Psoas muscle (tissue), 8 donors: ENCODE measurements around the gene LYPD8. TPM values are rescaled to one million over a fixed set of nuclear protein-coding genes. Genes with fewer than 3 reads are reported as not detected.
"Not testable (repeated sequence)": the region's sequence is repeated elsewhere in the genome, so short reads cannot be mapped to it uniquely, and the experiment has no call there.

Experiments used
- ATAC-seq, 4 donors: fragments of 200-7000 bp; cut with Tn5 transposase; one replicate each; pipeline ENCODE4 v1.9.1; 2020; ENCODE audit warnings: moderate library complexity in 3 of 4, mild to moderate bottlenecking in 2 of 4
- DNase-seq, 2 donors: peaks; one replicate each; pipeline ENCODE4 v3.0.0-alpha.2; 2020
- H3K27ac ChIP-seq: fragments of 200-600 bp; one replicate; pipeline ENCODE4 v1.8.0; 2022
- H3K27me3 ChIP-seq, 3 donors: fragments of 200-600 bp in 1 of 3; one replicate each; pipeline versions ENCODE4 v1.6.1 to v1.8.0; 2013 to 2022; ENCODE audit warnings: low read length in 2 of 3, mild to moderate bottlenecking in 2 of 3, moderate library complexity in 1 of 3; ENCODE audit not compliant: insufficient read depth in 3 of 3
- H3K36me3 ChIP-seq, 2 donors: fragments of 200-600 bp in 1 of 2; one replicate each; pipeline versions ENCODE4 v1.6.1 to v1.8.0; 2013 to 2022; ENCODE audit warnings: low read depth in 1 of 2, mild to moderate bottlenecking in 1 of 2, moderate library complexity in 1 of 2; ENCODE audit not compliant: insufficient read depth in 1 of 2
- H3K4me1 ChIP-seq: fragments of 200-600 bp; one replicate; pipeline ENCODE4 v1.8.0; 2022
- H3K4me3 ChIP-seq: fragments of 200-600 bp; one replicate; pipeline ENCODE4 v1.8.0; 2022; ENCODE audit warnings: mild to moderate bottlenecking
- H3K9me3 ChIP-seq: fragments of 200-600 bp; one replicate; pipeline ENCODE4 v1.8.0; 2022
- WGBS, 3 donors: extraction: QIAGEN DNeasy Blood & Tissue Kit; methylation state at CpG; one replicate each; pipeline versions ENCODE4 v1.1.6 to v1.1.7; 2013; 5-methylcytosine and 5-hydroxymethylcytosine counted together
- intact Hi-C, 2 donors: fragments of 100-400 bp; cut with DNase I; formaldehyde crosslinking; loops; one replicate each; pipeline versions ENCODE4 v1.11.0 to v1.14.2; 2022
- polyA plus RNA-seq, 3 donors: library from polyadenylated mRNA; stranded (reverse); fragments of 200-250 nt; gene quantifications; one replicate each; pipeline ENCODE4 v1.2.3, GENCODE V29; 2013
- total RNA-seq, 4 donors: library from RNA; stranded (reverse); fragmentation: NEBNext Ultra II Directional in 2 of 4; extraction: Animal tissue kit (Norgen Biotek cat#: 25700) in 2 of 4; gene quantifications; one replicate each; pipeline versions ENCODE4 v1.2.1 to v1.2.4, GENCODE V29; 2021 to 2023
- TF ChIP-seq, protein P1 (sequence below): fragments of 200-600 bp; IDR thresholded peaks from one replicate; pipeline ENCODE4 v1.8.0; 2022; ENCODE audit warnings: antibody characterized with exemption
- donor health status: healthy with polysubstance abuse.
- donor health status: DM: no; HTN: no; CAD: no; lungs with moderate emphysema.
- donor health status: Bipolar disorder and iron deficiency.
- donor health status: healthy.
- donor health status: DM: yes; HTN: yes; CAD: no.
- donor health status: DM: no; HTN: no; CAD: no.
- donor health status: DM: no; HTN: no; CAD: no.
- donor health status: DM: yes; HTN: yes; CAD: no.

LYPD8 gene
- total and polyA plus RNA-seq, 7 donors = not detected

DNA sequence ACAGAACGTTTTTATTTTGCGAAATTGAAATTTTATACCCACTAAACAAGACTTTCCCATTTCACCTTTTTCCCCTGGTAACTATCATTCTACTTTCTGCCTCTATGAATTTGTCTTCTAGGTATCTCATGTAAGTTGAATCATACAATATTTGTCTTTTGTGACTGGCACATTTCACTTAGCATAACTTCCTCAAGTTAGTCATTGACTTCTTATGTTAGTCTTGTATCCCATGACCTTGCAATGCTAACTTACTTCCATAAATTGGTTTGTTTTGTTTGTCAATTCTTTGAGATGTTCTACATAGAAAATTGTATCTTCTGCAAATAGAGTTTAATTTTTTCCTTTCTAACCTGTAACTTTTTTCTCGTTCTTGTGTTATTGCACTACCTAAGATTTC is 43.2 kb upstream of the LYPD8 start:
- H3K4me3 ChIP-seq = no peak overlapping the region
- H3K9me3 ChIP-seq = peaks cover 7% of the 10 kb centered on the region
- no peaks in the 10 kb centered on the region for H3K4me1 ChIP-seq
- H3K27me3 ChIP-seq = peaks cover 0 to 3% (median 0%) of the 10 kb centered on the region in 3 donors
- H3K36me3 ChIP-seq = no peaks in the 10 kb centered on the region
- DNase-seq (no peak), ATAC-seq (no peak)
- WGBS, 3 donors = 78 to 83% (median 80%) methylated on average over 3 of the region's 3 CpGs
- intact Hi-C loops = no loop called here
- TF ChIP-seq, protein P1, sequence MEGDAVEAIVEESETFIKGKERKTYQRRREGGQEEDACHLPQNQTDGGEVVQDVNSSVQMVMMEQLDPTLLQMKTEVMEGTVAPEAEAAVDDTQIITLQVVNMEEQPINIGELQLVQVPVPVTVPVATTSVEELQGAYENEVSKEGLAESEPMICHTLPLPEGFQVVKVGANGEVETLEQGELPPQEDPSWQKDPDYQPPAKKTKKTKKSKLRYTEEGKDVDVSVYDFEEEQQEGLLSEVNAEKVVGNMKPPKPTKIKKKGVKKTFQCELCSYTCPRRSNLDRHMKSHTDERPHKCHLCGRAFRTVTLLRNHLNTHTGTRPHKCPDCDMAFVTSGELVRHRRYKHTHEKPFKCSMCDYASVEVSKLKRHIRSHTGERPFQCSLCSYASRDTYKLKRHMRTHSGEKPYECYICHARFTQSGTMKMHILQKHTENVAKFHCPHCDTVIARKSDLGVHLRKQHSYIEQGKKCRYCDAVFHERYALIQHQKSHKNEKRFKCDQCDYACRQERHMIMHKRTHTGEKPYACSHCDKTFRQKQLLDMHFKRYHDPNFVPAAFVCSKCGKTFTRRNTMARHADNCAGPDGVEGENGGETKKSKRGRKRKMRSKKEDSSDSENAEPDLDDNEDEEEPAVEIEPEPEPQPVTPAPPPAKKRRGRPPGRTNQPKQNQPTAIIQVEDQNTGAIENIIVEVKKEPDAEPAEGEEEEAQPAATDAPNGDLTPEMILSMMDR = no peak
- no peak overlapping the region for H3K27ac ChIP-seq

DNA sequence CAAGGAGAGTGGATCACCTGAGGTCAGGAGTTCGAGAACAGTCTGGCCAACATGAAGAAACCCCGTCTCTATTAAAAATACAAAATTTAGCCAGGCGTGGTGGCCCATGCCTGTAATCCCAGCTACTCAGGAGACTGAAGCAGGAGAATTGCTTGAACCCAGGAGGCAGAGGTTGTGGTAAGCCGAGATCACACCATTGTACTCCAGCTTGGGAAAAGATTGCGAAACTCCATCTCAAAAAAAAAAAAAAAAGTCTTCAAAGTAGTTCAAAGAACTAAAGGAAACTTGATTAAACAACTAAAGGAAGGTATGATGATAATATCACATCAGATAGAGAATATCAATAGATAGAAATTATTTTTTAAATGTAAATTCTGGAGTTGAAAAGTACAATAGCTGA is 39.1 kb upstream of the LYPD8 start:
- H3K27me3 ChIP-seq, ATAC-seq, H3K36me3 ChIP-seq, H3K4me3 ChIP-seq, H3K4me1 ChIP-seq, intact Hi-C loops, H3K27ac ChIP-seq, DNase-seq, H3K9me3 ChIP-seq: not testable (repeated sequence)
- WGBS, 3 donors = 79 to 84% (median 81%) methylated on average over 5 of the region's 5 CpGs

DNA sequence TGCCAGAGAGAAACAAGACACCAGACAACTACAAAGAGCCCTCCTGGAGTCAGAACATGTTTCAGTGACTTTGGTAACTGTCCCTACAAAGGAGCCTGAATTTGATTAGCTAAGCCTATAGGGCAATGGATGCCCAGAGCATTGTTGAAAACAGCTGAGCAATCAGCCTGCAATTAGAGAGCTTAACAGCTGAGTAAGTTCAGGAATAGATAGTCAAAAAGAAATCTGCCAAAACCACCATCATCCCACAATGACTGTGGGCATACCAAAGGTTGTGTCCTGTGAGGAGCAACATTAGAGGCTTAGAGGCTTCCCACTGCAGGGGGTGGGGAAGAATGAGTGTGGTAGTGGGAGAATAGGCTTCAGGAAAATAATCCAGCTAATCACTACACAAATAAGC is 38.0 kb upstream of the LYPD8 start:
- intact Hi-C loops = no loop called here
- Histone ChIP-seq H3K27ac (no peak overlapping the region), H3K27me3 (no peaks in the 10 kb centered on the region), H3K4me1 (no peaks in the 10 kb centered on the region), H3K9me3 (peaks cover 7% of the 10 kb centered on the region), H3K36me3 (no peaks in the 10 kb centered on the region), H3K4me3 (no peak overlapping the region)
- TF ChIP-seq, protein P1 = no peak
- no peak for DNase-seq
- ATAC-seq = no peak

DNA sequence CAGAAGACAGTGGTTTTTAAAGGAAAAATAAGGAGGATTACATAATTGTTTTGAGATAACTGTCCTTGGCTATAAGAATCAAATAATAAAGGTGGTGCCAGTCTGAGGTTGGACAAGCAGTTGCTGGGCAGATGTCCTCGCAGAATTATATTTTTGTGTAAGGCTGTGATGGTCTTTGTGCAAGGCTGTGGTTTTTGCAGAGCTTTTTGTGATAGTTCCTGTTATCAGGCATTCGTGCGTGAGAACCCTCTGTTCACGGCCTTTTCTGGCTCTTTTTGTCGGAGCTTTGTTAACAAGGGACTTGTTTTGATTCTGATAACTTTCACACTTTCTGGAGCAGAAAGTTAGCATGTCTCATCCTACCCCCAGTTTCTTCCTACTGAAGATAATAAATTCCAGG is 36.8 kb upstream of the LYPD8 start:
- intact Hi-C loops = no loop called here
- Histone ChIP-seq H3K27me3 (no peaks in the 10 kb centered on the region), H3K4me3 (no peak overlapping the region), H3K36me3 (no peaks in the 10 kb centered on the region), H3K4me1 (no peaks in the 10 kb centered on the region), H3K9me3 (peaks cover 7% of the 10 kb centered on the region), H3K27ac (no peak overlapping the region)
- DNase-seq = no peak
- TF ChIP-seq, protein P1 = no peak
- 82 to 91% (median 87%) methylated on average over 5 of the region's 5 CpGs for WGBS, 3 donors
- no peak for ATAC-seq

DNA sequence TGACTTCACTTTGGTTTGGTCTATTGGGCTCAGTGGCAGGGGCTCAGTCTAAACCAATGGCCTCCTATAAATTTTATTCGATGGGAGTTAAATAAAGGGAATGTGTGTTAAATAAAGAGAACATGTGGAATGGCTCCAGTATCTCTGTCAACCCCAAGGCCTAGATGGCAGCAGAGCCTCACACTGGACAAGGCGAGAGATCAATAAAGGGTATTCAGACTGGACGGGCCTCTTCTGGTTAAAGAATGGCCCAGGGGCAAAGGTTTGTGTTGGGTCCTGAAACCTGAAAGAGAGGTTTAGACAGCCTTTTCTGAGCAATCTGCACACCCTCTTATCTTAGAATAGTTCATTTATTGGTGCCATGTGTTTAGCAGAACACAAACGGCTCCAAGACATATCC is 35.5 kb upstream of the LYPD8 start:
- DNase-seq = no peak
- TF ChIP-seq, protein P1 = no peak
- no peaks in the 10 kb centered on the region for H3K36me3 ChIP-seq
- peaks cover 7% of the 10 kb centered on the region for H3K9me3 ChIP-seq
- H3K27ac ChIP-seq = no peak overlapping the region
- H3K4me3 ChIP-seq = no peak overlapping the region
- WGBS, 3 donors = 81 to 86% (median 85%) methylated on average over 4 of the region's 4 CpGs
- no peaks in the 10 kb centered on the region for H3K4me1 ChIP-seq
- no peaks in the 10 kb centered on the region for H3K27me3 ChIP-seq
- ATAC-seq = no peak
- intact Hi-C loops = no loop called here
